ENCODE results near the gene SVIP.

SVIP gene

GRCh38 chr11:22795914-22796313 is 33.7 kb downstream of the SVIP start:
- in situ Hi-C loops (cut with MboI; ENCODE audit: low sequenced_read_pairs), result no loop called here

GRCh38 chr11:22792497-22792896 is 37.1 kb downstream of the SVIP start:
- in situ Hi-C loops (cut with MboI; ENCODE audit: low sequenced_read_pairs), result no loop called here

GRCh38 chr11:22787551-22788162 is 41.9 kb downstream of the SVIP start:
- in situ Hi-C loops (cut with MboI; ENCODE audit: low sequenced_read_pairs), result no loop called here

- in situ Hi-C loops (cut with MboI; ENCODE audit: low sequenced_read_pairs), result no loop called here
Measured at GRCh38 chr11:22787055-22787454, 42.5 kb downstream of the SVIP start.

DNA sequence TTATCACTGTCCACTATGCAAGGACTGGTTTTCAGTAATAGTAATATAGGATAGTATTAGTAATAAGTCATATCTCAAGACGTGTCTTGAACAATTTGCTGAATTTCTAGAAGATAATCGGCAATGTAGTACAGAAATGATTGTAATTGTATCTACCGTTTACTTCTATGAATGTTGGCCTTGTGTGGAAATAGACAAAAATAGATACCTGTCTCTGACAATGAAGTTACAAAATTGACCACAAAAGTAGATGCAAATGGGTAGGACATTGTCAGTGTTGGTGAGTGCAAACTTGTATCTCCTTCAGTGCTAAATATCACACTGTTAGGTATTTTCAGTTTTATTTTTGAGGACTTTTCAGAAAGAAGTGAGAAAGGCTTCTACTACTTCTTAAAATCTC is 43.1 kb downstream of the SVIP start:
- in situ Hi-C loops (cut with MboI; ENCODE audit: low sequenced_read_pairs), result no loop called here

GRCh38 chr11:22785251-22785650 is 44.4 kb downstream of the SVIP start:
- in situ Hi-C loops (cut with MboI; ENCODE audit: low sequenced_read_pairs), result no loop called here

- in situ Hi-C loops (cut with MboI; ENCODE audit: low sequenced_read_pairs), result no loop called here
Measured at GRCh38 chr11:22780952-22781593, 48.5 kb downstream of the SVIP start.

- in situ Hi-C loops (cut with MboI; ENCODE audit: low sequenced_read_pairs), result no loop called here
Measured at GRCh38 chr11:22779850-22780249, 49.8 kb downstream of the SVIP start.

DNA sequence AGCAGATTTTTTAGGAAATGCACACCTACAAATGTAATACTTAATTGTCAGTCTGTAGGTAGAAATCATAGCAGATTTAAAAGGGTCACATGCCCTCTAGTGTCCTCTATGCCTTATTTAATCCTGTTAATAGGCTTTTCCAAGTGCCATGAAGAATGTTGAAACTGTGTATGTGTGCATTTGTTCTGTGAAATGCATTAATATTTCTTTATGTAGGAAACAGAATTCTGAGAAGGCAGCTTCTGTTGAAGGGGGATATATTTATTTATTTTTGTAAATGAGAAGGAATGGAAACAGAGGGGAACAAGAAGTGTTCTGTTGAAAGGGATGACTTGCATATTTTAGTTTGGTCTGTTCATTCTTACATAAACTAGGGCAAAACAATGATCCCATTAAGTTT is 51.0 kb downstream of the SVIP start:
- in situ Hi-C loops (cut with MboI; ENCODE audit: low sequenced_read_pairs), result no loop called here

DNA sequence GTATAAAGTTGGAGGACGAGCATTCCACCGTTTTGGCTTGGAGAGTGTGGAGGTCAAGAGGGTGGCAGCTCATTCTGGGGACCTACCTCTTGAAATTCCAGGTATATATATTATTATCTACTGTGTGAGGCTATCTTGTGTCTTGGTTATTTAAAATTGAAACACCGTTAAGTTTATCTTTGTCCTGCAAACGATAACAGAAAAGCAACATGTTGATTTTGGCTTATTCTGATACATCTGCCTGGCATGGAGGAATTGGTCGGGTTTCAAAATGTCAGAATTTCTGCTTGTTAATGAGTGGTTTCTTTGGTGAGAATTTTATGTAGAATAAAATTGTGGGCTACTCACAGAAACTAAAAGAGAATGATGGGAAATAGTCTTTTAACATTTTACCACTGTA is 54.4 kb downstream of the SVIP start:
- in situ Hi-C loops (cut with MboI; ENCODE audit: low sequenced_read_pairs), result no loop called here

DNA sequence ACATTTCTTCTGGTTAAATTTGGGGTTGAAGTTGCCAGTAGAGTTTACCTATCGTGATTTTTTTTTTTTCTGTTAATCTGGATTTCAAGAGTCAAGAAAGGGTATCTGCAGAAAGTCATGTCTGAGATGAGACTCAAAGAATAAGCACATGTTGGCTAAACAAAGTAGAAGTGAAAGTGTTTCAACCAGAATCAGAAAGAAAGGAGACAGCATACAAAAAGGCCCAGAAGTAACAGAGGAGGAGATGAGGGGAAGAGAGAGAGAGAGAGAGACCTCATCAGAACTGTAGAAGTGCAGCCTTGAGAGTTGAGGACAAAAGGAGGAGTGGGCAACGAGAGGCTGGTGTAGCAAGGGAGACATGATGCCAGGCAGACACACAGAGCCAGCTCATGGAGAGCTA is 54.9 kb downstream of the SVIP start:
- in situ Hi-C loops (cut with MboI; ENCODE audit: low sequenced_read_pairs), result no loop called here

DNA sequence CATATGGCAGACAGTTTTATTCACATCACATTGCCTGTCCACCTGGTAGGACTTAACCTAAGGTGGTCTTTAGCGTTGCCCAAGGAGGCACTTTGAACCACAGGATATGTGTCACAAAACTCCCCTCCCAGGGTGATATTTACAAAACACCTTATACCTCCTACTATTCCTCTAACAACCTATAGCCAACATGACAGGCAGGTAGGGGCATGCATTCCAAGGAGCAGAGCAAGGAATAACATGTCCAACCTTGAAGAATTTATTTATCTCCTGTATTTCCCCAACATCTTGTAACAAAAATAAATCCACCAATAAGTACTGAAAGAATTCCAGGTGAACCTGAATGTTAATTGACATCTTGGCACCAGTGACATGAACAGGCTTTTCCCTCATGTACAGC is 60.5 kb downstream of the SVIP start:
- in situ Hi-C loops (cut with MboI; ENCODE audit: low sequenced_read_pairs), result no loop called here
